Jurkat, Clone E6-1 (cell line): ENCODE results near the gene RIT1. TPM values are rescaled to one million over a fixed set of nuclear protein-coding genes. Genes with fewer than 3 reads are reported as not detected.

Experiments used
- DNase-seq: peaks from one replicate; pipeline ENCODE4 v3.0.0-alpha.2; 2011; ENCODE audit warnings: low read depth, low spot score
- H3K4me3 ChIP-seq: 2 replicates; pipeline ENCODE4 v1.5.1; 2011; ENCODE audit warnings: mild to moderate bottlenecking, low read length, control low read depth, moderate library complexity
- polyA plus RNA-seq: library from polyadenylated mRNA; unstranded; fragments of >200 nt; gene quantifications from one replicate; pipeline ENCODE4 v1.2.1, GENCODE V29; 2012; ENCODE audit warnings: missing spikeins; ENCODE audit not compliant: insufficient read length, insufficient read depth

The RIT1 gene
- 18.0 TPM for polyA plus RNA-seq

GRCh38 chr1:155911156-155912055 lies at the start of gene RIT1:
Gene RIT1 (minus strand): TSS chr1:155911349. CDS start chr1:155910761, 588 bp downstream.
- H3K4me3 ChIP-seq, result peak within 1 kb of the TSS; percentile 70
- peak; percentile 64 for DNase-seq

GRCh38 chr1:155960081-155960745 lies 49.1 kb upstream of the RIT1 start:
- H3K4me3 ChIP-seq, result no peak overlapping the region
- no peak for DNase-seq

- no peak for DNase-seq
Observed at GRCh38 chr1:155957411-155957915, 46.3 kb upstream of the RIT1 start.

DNA sequence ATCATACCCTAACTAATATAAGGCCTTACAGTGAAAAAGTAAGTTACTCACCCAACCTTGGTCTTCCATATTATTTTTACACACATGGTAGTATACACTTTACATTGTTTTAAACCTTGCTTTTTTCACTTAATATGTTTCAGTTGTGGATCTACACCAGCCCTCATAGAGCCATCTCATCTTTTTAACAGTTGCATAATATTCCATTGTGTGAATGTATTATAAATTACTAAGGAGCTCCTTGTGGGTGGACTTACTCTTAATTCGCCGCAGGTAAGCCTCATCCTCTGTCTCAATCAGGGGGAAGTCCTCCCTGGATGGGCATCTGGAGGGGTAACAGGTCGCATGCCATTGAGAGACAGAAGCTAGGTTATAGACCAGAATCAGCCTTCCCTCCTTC lies 43.5 kb upstream of the RIT1 start:
- no peak overlapping the region for H3K4me3 ChIP-seq
- no peak for DNase-seq

More at GRCh38 chr1:155957411-155957915, 46.3 kb upstream of the RIT1 start:
- H3K4me3 ChIP-seq, result no peak overlapping the region

DNA sequence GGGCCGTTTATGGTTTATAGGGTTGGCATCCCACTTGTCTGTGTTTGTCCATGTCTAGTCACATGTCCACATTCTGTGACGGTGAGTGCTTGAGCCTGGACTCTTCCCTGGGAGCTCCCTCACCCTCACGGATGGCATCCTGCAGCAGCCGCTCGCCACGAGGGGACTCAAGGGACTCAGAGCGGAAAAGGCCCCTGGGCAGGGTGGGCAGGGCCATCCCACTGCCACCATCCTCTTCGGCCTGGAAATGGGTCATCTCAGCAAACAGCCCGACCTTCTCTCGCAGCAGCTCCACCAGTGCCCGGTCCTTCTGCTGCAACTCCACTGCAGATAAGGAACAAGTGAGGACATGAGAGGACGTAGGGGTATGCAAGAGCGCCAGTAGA lies 41.3 kb upstream of the RIT1 start:
- no peak overlapping the region for H3K4me3 ChIP-seq

DNA sequence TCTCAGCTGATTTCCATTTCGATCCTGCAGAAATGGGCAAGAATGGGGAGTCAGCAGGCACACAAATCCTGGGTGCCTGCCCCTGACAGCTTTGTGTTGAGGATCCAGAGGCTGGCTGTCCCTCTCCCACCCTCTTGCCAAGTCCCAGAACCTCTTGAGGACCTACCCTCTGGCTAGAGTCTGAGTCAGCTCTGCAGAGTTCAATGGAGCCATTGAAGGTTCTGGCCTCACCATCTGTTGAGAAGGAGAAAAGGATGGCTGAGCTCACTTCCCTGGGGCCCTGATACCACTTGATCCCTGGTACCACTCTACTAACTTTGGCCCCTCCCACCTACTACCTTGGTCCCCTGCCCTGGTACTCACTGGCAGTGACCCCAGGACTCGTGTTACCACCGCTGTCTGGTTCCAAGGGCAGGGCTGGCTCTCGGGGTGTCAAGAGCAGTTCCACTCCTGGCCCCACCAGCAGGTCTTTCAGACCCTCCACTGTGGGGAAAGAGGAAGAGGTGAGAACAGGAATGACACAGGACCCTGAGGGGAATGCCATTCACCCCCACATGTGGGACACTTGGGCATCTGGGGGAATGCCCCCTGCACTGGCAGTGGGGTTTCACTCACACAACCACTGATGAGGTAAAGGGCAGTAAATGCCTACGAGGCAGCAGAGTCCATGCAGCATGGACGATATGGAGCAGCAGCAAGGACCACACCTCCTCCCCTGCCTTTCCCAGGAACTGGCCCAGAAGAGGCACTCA lies 40.8 kb upstream of the RIT1 start:
- DNase-seq, result no peak
- H3K4me3 ChIP-seq, result no peak overlapping the region

More for the DNA sequence above, 41.3 kb upstream of the RIT1 start:
- no peak for DNase-seq

DNA sequence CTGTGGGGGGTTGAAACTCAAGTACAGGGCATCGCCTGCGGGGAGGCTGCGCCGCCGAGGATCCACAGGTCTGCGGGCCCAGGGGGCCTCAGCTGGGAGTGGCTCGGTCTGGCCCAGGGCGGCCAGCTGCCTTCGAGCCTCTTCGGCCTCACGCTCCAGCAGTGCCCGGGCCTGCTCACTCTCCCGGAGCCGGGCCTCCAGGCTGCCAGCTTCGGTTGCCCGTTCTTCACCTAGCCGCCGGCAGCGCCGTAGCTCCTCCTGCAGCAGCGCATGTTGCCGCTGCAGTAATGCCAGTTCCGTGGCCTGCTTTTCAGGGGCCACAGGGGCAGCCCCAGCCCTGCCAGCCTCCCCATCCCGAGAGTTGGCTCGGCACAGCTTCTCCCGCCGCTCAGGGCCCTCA lies 39.7 kb upstream of the RIT1 start:
- DNase-seq, result no peak
- H3K4me3 ChIP-seq, result no peak overlapping the region

DNA sequence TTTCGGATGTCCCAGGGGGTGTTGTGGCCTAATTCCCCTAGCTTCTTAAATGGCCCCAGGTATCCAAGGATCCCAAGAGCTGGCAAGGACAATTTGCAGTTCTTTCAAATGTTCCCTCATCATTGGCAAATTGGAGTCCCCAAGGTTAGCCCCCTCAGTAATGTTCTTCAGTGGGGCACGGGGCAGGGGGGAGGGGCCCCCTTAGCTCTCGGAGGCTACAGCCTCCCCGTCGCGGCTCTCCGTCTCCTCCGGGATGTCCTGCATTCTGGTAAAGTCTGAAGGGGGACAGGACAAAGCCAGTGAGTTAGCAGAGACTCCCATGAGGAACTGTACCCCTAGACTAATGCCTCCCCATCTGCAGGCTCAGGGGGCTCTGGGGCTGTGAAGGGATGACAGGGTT lies 36.6 kb upstream of the RIT1 start:
- DNase-seq, result no peak
- no peak overlapping the region for H3K4me3 ChIP-seq

GRCh38 chr1:155947292-155947691 lies 36.1 kb upstream of the RIT1 start:
- no peak overlapping the region for H3K4me3 ChIP-seq
- no peak for DNase-seq

- DNase-seq, result no peak
- H3K4me3 ChIP-seq, result no peak overlapping the region
Observed at GRCh38 chr1:155946633-155947219, 35.6 kb upstream of the RIT1 start.

GRCh38 chr1:155944444-155944799 lies 33.3 kb upstream of the RIT1 start:
- DNase-seq, result no peak
- no peak overlapping the region for H3K4me3 ChIP-seq

DNA sequence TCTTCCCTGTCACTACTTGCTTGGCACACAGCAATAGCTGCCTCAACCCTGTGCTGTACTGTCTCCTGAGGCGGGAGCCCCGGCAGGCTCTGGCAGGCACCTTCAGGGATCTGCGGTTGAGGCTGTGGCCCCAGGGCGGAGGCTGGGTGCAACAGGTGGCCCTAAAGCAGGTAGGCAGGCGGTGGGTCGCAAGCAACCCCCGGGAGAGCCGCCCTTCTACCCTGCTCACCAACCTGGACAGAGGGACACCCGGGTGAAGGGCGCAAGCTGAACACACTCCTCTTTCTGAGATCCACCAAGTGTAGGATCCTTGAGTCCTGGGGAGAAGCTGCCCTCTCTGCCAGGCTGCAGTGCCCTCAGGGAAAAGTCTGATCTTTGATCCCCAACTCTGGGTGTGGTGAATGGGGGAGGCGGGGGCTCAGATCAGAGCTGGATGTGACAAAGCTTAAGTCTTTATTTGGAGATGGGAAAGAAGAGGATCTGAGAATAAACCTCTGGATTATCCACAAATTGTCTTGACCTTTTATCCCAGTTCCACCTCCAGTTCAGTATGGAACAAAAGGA lies 31.5 kb upstream of the RIT1 start:
- no peak overlapping the region for H3K4me3 ChIP-seq
- no peak for DNase-seq

DNA sequence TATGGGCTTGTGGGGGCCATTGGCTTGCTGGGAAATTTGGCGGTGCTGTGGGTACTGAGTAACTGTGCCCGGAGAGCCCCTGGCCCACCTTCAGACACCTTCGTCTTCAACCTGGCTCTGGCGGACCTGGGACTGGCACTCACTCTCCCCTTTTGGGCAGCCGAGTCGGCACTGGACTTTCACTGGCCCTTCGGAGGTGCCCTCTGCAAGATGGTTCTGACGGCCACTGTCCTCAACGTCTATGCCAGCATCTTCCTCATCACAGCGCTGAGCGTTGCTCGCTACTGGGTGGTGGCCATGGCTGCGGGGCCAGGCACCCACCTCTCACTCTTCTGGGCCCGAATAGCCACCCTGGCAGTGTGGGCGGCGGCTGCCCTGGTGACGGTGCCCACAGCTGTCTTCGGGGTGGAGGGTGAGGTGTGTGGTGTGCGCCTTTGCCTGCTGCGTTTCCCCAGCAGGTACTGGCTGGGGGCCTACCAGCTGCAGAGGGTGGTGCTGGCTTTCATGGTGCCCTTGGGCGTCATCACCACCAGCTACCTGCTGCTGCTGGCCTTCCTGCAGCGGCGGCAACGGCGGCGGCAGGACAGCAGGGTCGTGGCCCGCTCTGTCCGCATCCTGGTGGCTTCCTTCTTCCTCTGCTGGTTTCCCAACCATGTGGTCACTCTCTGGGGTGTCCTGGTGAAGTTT lies 30.8 kb upstream of the RIT1 start:
- H3K4me3 ChIP-seq, result no peak overlapping the region
- no peak for DNase-seq

DNA sequence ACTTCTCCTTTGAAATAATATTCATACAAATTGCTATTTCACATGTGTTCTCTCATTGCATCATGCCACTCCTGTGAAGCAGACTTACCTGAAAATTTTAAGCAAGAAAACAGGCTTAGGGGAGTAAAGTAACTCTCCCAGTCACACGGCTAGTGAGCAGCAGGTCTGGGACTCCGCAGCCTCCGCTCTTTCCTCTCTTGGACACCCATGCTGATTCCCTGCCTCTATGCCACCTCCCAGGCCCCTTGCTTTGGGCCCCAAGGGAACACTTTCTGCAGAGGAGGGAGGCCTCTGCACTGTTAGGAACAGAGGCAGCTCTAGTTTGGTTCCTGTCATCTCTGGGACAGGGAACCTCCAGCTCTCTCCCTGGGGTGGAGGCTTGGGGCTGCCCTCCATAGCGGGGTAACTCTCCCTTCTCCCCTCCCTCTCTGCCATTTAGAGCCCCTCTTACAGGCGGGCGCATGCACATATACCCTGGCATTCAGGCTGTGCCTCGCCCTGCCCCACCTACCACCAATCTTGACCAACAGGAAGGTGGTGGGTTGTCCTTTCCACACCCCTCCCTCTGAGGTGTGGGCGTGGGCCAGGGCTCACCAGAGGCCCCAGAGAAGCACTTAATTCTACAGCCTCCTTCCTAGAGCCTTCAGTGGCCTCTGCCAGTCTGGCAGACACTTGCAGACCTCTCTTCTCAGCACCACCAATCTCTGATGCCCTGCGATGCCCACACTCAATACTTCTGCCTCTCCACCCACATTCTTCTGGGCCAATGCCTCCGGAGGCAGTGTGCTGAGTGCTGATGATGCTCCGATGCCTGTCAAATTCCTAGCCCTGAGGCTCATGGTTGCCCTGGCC lies 30.1 kb upstream of the RIT1 start, which contains the start of gene RXFP4:
RXFP4 (plus strand) TSS at position 646 of the 852 bp plus-strand sequence; CDS start at position 718, 72 bp downstream.
- no peak within 1 kb of the TSS for H3K4me3 ChIP-seq
- DNase-seq, result no peak

DNA sequence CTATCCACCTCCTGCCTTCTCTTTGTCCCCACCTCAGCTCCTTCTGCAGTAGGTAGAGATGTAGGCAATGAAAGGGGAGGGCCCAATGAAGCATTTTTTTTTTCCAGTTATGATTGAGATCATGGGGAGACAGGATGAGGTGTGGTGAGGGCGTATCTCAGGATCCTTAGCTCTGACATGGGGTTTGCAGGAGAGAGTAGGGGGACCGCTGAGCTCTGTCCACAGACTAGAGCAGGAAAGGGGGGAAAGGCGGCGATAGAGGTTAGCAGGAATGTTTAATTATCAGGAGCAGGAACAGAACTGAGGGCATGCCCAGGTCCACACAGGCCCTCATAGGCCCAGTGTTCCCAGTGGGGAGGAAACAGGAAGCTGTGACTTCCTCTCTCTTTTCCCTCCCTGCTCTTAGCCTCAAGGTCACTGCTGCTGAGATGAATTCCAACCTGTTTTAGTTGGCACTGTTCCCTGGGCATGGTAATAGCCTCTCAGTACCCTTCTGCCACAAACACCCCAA lies 29.4 kb upstream of the RIT1 start:
- no peak for DNase-seq
- H3K4me3 ChIP-seq, result no peak overlapping the region

DNA sequence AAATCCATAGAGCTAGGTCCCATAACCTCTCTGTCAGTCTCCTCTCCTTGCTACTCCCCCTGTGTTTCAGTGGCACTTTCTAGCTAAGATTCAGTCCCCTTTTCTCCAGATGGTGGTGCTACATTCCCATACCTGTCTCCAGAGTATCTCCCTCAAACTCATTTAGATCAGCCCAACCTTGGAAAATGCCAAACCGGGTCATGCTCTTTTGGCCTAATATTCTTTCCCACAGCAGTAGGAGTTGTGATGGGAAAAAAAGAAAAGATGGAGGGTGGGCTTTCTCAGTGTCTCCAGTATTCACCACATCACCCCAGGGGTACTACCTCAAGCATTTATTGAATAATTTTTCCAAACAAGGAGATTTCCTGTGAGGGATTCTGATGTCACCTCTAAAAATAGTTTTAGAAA lies 27.1 kb upstream of the RIT1 start:
- no peak overlapping the region for H3K4me3 ChIP-seq
- DNase-seq, result peak; percentile 70

GRCh38 chr1:155934936-155935590 lies 23.9 kb upstream of the RIT1 start:
- no peak for DNase-seq

More at GRCh38 chr1:155934936-155935590, 23.9 kb upstream of the RIT1 start:
- H3K4me3 ChIP-seq, result peak overlapping the region; percentile 98
